AG08395 (cell line): ENCODE data around the gene ATG4B.

Experiments used
- DNase-seq: peaks from one replicate; pipeline ENCODE4 v3.0.0; 2012; ENCODE audit warnings: mixed read lengths, low spot score

Gene ATG4B

GRCh38 chr2:241666627-241667400 is 29.3 kb downstream of the ATG4B start:
- no peak for DNase-seq

DNA sequence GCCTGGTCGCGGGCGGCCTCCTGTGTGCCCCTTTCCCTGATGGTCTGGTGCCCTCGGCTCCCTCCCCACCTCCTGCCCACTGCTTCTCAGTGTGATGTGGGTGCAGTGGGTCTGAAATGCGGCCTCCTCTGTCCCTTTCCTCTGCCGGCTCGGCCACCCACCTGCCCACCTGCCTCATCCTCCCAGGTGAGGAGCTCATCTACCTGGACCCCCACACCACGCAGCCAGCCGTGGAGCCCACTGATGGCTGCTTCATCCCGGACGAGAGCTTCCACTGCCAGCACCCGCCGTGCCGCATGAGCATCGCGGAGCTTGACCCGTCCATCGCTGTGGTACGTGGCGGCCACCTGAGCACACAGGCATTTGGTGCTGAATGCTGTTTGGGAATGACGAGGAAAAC is 30.9 kb downstream of the ATG4B start:
- no peak for DNase-seq

DNA sequence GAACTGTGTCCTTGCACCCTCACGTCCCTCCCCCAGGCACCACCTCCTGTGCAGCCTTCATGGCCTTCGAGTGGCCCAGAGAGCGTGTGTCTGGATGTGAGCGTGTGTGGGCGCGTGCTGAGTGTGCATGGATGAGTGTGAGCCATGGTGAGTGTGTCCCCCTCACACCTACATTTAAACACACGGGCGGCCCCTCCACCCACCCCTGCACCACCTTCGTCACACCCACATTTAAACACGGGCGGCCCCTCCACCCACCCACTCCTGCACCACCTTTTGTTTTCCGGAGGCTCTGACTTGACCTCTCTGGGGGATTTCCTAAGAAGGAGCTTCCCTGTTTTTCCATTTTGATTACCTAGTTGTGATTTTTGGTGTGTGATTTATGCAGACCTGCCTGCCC is 31.3 kb downstream of the ATG4B start:
- DNase-seq = no peak

- no peak for DNase-seq
These were observed 33.0 kb downstream of the ATG4B start for GRCh38 chr2:241670333-241671110.

- DNase-seq = no peak
These were observed 34.2 kb downstream of the ATG4B start for GRCh38 chr2:241671457-241672240.

GRCh38 chr2:241672243-241673188 is 35.0 kb downstream of the ATG4B start:
- DNase-seq = no peak

GRCh38 chr2:241673189-241673663 is 35.7 kb downstream of the ATG4B start:
- no peak for DNase-seq

DNA sequence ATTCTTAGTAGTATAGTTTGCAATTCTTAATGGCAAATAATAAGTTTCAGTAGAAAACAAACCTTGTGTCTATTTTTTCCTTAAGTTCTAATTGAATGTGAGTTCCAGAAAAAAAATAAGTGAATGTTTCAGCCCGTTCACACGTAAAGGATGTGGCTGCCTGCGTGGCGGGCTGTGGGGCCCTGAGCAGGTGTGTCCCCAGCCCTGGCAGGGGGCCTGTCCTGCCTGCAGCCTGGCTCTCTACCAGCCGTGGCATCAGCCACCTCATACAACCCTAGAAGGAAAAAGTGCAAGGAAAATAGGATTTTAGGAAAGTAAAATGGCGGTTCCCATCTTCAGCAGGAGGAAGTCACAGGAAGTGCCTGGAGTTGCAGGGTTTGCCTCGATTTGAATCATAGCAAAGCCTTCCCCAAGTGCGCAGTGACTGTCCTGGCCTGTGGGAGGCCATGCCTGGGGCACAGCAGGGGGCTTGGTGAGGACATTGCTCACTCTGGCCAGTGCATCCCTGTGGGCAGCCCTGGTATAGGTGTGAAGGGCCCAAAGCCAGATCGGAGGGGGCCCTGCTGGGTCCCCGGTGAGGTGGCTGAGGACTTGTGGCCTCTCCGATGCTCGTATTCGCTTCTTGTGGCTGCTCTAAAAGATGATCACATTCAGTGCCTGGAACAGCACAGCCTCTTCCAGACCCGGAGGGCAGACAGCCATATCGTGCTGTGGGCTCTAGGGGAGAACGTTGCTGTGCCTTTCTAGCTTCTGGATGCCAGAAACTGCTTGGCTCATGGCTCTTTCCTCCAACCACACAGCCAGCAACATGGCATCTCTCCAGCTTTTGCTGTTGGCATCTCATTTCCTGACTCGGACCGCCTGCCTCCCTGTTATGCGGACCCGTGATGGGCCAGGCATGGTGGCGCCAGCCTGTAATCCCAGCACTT is 36.6 kb downstream of the ATG4B start:
- DNase-seq = peak; percentile 44

- DNase-seq = no peak
These were observed 38.4 kb downstream of the ATG4B start for GRCh38 chr2:241675885-241676284.

DNA sequence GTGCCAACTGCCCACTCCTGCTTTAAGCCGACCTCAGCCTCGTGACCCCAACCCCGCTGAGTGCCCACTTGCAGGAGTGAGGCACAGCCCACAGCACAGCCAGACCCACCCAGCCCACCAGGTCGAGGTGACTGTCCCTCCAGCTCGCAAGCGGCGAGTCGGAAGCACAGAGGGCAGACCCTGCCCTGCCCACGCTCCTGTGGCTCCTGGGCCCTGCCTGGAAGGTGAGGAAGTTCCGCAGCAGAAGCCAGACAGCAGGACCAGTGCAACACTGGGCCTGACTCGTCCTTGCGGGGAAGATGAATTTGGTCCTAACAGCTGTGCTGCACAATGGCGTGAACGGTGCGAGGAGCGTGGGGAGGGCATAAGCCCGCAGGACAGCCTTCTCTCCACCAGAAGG is 39.2 kb downstream of the ATG4B start:
- no peak for DNase-seq

DNA sequence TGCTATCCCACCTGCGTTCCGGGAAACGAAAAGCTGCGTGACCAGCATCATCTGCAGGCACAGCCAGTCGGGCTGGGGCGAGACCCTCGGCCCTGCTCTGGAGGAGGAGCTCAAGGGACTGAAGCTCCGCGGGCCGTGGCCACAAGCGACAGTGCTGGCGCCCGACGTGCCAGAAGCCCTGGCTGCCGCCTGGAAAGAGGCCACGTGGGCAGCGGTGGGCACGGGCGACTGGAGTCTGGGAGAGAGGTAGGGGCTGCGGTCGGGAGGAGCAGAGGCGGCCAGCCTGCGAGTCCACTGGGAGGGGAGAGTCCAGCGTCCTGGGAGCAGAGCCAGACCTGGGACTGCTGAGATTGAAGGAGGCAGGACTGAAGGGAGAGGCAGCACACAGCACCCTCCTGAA is 39.9 kb downstream of the ATG4B start:
- DNase-seq = no peak

- no peak for DNase-seq
These were observed 40.8 kb downstream of the ATG4B start for GRCh38 chr2:241678307-241678706.

DNA sequence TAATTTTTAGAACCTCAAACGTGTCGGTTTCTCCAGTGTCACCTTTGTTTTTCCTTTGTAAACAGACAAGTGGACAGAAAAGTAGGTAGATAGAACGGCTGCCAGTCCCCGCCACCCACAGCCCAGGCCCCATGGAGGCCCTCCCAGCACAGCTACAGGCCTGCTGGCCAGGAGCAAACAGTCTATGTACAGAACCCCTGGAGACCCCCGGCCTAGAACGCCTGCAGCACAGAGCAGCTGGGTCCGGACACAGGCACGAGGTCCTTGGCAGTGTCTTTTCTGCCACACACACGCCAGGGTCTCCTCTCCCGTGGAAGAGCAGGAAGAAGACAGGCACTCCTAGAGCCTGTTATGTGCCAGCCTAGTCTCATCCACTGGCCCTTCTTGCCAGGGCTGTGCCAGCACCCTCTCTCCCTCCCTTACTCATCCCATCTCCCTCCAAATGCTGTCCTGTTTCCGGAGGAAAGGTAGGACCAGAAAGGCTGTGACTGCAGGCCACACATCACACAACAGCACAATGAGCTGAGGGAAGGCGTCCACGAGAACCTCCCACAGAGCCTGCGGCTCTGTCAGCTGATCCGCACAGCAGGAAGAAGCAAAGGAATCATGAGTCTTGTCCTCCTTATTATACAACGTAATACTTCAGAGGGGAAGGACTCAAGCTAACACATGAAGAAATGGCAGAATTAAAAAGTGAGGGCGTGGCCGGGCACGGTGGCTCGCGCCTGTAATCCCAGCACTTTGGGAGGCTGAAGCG is 41.5 kb downstream of the ATG4B start:
- DNase-seq = no peak

GRCh38 chr2:241680044-241680443 is 42.6 kb downstream of the ATG4B start:
- no peak for DNase-seq

DNA sequence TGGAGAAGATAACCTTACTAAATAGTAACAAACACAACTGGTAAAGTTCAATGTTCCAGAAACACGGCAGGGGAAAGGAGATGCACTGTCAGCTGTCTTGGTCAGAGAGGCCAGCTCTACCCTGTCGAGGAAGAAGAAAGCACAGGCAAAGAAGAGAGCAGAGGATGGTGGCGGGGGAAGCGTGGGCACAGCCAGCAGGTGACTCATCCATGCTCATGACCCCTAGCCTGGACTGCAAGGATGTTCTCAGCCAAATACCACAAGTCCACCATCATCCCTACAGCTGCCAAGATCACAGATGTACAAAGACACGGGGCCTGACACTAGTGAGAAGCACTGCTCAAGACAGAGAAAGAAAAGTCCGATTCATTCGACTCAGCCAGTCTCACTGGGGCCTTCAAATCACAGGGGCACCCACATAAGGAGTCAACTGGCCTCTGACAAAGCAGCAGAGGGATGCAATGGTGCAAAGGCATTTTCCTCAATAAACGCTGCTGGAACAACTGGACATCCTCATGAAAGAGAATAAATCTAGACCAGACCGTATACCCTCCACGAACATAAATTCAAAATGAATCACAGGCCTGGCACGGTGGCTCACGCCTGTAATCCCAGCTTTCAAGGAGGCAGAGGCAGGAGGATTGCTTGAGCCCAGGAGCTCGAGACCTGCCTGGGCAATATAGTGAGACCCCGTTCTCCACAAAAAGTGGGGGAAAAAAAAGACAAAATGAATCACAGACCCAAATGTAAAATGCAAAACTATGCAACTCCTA is 43.5 kb downstream of the ATG4B start:
- DNase-seq = peak; percentile 98

DNA sequence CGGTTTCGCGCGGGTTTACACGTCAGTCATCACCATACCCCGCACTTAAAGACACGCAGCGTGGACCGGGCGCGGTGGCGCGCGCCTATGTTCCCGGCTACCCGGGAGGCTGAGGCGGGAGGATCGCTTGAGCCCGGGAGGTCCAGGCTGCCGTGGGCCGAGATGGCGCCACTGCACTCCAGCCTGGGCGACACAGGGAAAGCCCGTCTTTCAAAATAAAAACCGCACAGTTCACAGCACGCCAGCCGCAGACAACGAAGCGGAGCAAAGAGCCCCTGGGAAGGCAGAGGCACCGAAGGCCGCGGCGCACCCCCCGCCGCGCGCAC is 48.8 kb downstream of the ATG4B start:
- DNase-seq = no peak

DNA sequence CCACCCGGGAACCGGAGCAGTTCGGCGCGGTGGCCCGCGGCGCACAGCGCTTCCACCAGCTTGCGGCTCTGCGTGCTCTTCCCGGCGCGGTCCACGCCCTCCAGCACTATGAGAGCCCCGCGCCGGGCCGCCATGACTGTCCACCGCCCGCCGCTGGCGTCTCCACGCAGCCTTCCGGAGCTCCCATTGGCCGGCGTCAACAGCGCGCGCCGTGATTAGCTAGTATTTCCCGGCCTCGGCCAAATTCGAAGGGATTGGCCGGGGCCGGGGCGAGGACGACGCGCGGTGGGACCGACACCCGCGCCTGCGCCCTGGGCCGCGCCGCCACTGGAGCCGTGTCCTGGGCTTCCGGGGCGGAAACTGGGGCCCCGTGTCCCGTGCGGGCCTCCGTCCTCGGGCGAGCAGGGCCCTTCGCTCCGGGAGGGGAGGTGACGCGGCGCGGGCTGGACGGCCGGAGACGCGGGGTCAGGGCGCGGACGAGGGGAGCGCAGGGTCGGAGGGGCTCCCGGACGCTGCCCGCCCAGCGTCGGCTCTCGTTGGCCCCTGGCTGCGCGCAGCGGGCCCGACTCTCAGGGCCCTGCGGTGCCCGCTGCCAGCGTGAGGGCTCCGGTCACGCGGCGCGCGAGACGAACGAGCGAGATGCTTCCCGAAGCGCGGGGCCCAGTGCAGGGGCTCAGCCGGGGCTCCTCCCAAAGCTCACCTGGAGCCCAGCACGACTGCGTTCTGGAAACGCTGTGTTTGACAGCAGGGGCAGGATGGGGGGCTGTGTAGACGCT is 49.3 kb downstream of the ATG4B start, which contains the start of gene DTYMK:
TSS of gene DTYMK (minus strand) at position 166 of the 776 bp plus-strand sequence. CDS start at position 134, 32 bp downstream.
- peak; percentile 99 for DNase-seq

GRCh38 chr2:241689306-241689705 is 51.8 kb downstream of the ATG4B start:
- no peak for DNase-seq
